ENCODE results near the gene TERF2IP.

- TF ChIP-seq, protein P1, sequence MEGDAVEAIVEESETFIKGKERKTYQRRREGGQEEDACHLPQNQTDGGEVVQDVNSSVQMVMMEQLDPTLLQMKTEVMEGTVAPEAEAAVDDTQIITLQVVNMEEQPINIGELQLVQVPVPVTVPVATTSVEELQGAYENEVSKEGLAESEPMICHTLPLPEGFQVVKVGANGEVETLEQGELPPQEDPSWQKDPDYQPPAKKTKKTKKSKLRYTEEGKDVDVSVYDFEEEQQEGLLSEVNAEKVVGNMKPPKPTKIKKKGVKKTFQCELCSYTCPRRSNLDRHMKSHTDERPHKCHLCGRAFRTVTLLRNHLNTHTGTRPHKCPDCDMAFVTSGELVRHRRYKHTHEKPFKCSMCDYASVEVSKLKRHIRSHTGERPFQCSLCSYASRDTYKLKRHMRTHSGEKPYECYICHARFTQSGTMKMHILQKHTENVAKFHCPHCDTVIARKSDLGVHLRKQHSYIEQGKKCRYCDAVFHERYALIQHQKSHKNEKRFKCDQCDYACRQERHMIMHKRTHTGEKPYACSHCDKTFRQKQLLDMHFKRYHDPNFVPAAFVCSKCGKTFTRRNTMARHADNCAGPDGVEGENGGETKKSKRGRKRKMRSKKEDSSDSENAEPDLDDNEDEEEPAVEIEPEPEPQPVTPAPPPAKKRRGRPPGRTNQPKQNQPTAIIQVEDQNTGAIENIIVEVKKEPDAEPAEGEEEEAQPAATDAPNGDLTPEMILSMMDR (IDR thresholded peaks at IDR 0.05): no peak
- no peak for TF ChIP-seq EP300 (IDR thresholded peaks at IDR 0.05)
Measured at GRCh38 chr16:75635036-75635435, 12.5 kb upstream of the TERF2IP start.
